ENCODE measurements around the gene BTG1.
A peak's percentile ranks its signal among the peaks of the same experiment; 100 is the strongest.
"Not testable (repeated sequence)": the region's sequence is repeated elsewhere in the genome, so short reads cannot be mapped to it uniquely, and the experiment has no call there.

The BTG1 gene

DNA sequence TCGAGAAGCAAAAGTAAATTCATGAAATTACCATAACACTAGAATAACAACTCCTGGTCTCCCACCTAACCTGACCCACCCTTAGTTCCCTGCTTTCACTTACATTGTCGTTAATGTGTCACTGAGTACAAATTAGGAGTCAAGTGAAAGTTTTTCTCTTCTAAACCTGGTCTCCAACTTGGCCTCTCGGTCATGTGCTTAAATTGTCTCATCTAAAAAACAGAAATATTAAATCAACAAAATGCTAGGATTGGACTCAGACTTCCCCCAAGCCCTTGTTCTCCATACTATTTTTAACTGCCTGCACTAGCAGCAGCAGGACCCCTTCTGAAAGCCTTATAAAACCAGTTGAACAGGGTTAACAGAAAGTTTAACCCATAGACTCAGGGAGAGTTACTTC lies 1.8 kb upstream of the BTG1 start:
- DNase-seq = no peak

DNA sequence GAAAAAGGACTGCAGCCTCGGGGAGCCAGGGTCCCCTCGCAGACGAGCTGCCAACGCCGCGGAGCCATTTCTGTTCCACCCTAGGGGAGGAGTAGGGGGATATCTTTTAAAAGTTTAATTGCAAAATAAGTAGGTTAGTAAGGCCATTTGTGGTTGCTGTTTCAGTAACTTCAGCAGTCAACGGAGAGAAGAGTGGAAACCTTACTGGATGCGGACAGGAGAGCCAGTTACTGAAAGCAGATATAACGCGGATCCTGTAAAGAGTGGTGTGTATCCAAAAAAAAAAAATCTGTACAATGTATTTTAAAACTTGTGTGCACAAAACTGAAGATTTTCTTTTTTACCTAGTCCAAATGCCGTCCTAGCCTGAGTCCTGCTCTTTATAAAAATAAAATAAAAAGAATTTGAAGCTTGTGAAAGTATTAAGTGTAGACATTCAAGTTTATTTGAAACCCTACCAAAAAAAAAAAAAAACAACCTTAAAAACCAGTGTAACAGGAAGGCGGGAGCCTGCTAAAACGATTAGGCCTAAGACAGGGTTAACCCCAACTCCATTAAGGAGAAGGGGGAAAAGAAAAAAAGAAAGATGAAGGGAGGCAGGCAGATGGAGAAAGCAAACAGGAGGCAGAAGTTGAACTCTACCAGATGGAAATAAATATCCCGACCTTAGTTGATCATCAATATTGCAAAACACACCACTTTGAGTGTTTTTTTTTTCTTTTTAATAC lies 1.0 kb upstream of the BTG1 start:
- no peak for DNase-seq

DNA sequence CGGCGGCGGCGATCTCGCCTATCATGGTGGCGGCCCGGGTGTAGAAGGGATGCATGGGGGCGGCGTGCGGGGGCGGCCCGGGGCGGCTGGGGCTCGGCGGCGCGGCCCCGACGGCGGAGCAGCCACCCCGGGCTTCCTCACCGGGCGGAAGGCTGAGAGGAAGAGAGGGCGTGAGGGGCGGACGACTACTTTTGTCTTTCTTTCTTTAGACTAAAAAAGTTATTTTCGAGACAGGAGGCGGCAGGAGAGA lies 240 bp downstream of the BTG1 start:
- no peak for DNase-seq

DNA sequence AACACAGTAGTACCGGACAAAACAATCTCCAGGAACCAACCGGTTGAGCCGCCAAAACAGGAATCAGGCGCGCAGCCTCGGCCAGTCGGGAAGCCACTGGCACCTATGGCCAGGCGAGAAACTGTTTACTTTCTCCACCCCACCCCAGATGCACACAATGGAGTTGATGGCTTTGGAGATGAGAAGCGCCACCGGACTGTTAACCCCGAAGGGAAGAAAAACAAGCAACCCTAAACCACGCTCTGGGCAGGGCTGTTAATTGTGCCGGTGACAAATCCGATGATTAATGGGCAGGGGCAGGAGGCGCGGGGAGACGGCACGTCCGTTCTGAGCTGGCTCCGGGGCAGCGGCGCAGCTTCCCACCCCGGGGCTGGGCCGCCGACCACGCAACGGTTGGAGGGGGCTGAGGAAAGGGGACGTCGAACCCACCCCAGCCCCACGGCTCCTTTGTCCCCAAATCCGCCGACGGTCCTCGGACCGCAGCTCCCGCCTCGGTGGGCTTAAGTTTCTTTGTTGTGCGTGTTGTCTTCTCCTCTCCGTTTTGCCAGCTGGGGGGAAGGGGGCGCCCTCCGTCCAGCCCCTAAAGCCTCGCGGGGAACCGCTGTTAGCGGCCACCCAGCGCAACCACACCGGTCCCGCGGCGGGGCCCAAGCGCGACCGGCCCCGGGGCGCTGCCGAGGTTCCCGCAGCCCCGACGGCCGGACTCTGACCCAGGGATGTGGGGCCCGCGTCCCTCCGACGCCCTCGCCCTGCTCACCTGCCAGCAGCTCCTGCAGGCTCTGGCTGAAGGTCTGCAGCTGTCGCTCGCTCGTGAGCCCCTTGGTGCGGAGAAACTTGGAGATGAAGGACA lies 790 bp downstream of the BTG1 start:
- DNase-seq = peak; percentile 67

DNA sequence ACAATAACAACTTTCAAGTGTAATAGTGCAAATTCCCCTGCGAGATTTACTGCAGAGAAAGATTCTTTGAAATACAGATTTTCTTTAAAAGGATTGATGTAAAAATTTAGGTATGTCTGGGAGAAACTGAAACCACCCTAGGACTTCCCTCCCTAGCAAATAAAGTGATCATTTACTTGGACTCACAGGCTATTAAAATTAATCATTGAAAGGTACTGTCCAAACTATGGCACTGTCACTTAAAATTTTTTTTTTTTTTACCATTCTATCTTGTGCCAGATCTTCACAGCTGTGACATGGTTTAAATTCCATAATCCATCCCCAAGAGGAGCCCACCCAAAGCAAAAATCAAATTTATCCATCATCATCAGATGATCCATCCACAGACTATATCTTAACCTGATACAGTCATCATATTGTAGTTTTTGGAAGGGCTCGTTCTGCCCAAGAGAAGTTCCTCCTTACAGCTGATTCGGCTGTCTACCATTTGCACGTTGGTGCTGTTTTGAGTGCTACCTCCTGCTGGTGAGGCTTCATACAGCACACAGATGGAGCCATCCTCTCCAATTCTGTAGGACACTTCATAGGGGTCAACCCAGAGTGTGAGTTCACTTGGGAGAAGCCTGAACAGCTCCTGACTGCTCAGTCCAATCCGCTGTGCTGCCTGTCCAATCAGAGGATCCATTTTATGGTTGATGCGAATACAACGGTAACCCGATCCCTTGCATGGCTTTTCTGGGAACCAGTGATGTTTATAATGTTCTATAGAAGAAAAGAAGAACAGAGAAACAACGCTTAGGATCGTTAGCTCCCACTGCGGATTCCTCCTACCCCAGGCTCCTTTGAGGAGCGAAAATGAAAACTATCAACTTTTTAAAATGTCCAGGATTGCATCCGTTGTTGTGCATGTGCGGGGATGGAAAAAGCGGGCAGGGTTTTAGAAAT lies 1.7 kb downstream of the BTG1 start:
- peak; percentile 88 for DNase-seq

DNA sequence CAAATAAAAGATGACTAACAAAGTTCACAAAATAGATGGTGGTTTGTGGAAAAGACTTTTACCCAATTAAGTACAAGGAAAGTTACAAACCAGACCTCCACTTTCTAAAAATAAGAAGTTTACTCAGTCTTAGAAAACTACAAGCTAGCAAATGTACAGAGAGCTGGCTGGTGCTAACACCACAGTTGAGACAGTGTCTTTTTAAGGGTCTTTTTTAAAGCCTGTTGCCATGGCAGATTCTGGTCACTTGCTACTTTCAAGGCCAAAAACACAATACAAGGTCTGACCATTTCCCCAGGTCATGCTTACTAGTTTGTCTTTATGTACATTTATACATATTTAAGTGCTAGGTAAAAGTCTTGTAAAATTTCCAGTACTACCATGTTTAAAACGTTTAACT lies 2.4 kb downstream of the BTG1 start:
- peak; percentile 49 for DNase-seq

DNA sequence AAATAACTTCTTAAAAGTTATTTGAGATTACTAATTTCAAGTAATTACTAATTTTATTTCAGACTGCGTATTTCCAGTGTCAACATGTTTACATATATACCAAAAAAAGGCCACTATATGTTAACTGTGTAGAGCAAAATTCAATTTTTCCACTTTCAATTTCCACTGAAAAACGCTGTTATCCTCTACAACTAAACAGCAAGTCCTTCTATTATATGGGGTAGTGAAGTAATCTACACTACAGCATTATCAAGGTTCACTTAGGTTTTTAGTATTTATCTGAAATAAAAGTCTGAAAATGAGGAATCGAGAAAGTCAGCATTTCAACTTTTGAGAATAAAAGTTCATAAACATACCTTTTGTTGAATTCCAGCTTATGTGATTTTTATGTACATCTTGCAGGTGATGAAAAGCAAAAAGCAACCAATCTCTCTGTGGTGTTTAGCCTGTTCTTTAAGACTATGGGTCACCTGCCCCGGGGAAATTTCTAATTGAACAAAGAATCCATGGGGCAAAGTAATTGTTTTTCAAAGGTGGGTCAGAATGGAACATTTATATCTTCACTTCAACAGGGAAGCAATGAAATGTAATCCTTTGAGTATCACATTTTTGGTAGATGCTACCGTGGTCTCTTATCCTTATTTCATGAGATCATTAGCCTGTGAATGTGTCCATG lies 3.3 kb downstream of the BTG1 start:
- DNase-seq = peak; percentile 49

DNA sequence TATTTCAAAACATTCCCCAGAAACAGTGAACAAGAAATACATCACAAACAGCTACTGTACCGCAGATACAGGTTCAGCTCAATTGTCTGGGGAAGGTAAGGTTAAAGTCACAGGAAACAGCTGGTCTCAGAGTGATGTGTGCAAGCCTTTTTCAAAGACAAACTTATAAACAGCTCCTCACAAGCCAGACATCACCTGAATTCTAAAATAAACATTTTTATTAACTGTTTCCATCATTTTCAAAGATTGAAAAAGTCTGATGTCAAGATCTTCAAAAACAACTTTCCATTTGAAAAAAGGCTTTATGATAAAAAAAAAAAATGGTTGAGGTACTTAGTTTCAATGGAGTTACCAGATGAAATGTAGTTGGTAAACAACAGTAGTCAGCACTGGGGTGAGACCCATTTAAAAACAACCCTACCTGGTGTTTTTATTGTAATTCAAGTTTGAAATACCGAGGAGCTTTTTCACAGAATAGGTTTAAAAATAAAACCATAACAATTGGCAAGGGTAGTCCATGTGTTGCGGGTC lies 4.0 kb downstream of the BTG1 start:
- DNase-seq = peak; percentile 73

DNA sequence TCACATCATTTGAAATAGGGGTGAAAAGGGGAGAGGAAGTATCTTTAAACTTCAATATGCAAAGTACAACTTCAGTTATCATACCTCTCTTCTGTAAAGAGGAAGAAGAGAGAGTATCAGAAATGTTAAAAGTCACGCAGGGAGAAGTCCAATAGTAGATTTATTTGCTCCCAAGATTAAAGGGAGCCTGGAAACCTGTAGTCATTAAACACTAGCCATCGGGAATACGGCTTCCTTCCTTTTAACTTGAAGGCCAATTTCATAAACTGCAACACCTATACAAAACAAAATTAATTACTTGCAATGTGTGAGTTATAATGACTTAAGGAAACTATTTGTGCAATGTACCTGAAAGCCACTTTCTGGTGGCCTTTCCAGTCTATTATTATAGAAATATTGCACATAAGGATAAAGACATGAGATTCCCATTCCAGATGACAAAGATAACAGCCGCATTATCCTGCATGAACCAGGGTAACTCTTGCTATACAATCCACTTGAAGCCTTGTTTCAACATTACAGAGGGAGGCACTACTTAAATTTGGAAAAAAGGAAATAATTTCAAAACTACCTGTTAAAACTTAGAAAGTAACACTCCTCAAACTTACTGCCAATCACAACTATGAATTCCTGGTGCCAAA lies 4.6 kb downstream of the BTG1 start:
- no peak for DNase-seq

DNA sequence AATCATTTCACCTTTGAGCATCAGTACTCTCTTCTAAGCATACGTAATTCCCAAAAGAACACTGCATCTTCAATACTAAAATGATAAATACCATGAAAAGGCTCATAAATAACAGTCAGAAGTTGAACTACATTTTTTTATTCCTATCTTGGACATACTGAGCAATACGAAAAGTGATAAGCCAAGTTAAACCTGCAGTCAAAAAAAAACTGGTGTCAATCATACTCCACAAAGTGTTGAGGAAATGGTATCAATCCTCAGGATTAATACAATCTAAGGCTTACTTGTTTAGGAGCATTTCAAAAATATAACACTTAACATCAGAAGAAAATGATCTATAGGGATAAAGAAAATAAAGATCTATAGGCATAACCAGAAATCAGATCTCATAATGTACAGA lies 5.5 kb downstream of the BTG1 start:
- DNase-seq = no peak

DNA sequence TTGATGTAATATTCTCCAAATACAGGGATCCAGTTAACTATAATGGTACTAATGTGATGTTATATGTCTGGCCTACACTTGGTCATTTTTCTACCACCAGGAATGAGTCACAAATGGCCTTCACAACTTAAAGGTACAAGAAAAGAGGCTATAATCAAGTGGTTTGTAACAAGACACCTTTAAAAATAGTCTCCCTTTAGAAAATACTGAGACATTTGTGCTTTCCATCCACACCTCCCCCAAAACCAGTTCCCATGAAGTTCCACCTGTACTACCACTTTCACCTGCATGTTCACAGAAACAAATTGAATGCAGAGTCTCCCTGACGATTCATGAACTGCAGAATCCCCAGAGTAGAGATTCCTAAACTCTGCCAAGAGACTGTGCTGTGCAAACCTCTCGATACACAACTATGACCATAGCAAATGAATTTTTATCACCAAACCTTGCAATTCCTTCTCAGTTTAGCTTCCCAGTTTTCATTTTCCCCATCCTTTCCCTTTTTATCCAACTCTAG lies 6.0 kb downstream of the BTG1 start:
- peak; percentile 43 for DNase-seq

DNA sequence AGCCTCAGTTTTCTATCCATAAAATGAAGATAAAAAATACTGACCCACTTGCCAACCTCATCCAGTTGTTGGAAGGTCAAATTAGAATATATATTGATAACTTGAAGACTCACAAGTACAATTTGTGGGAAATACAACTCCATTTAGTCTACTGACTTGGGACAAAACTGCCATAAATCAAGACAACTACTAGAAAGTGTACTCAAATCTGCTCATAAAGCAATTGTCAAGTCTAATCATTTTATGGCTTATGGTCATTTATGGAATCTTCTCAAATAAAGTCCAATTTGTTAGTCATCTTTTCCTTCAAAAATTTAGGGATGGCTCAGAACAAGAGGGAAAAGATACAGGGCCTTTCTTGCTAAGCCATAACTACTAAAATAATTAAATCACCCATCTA lies 7.0 kb downstream of the BTG1 start:
- DNase-seq = no peak

DNA sequence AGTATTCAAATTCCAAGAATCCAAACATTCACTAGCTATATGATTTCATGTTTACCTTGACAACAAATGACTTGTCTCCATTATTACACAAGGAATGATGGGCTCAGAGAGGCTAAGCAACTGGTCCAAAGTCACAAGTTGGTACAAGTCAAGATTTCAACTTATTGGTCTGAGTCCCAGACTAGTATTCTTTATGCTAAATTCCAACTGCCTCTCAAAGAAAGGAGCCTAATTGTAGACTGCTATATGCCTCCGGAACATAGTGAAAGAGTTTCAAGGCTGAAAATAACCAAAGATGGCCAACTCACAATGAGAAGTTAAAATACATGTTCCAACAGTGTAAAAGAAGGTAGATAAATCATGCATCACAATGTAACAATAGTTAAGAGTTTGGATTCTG lies 7.5 kb downstream of the BTG1 start:
- DNase-seq = no peak

DNA sequence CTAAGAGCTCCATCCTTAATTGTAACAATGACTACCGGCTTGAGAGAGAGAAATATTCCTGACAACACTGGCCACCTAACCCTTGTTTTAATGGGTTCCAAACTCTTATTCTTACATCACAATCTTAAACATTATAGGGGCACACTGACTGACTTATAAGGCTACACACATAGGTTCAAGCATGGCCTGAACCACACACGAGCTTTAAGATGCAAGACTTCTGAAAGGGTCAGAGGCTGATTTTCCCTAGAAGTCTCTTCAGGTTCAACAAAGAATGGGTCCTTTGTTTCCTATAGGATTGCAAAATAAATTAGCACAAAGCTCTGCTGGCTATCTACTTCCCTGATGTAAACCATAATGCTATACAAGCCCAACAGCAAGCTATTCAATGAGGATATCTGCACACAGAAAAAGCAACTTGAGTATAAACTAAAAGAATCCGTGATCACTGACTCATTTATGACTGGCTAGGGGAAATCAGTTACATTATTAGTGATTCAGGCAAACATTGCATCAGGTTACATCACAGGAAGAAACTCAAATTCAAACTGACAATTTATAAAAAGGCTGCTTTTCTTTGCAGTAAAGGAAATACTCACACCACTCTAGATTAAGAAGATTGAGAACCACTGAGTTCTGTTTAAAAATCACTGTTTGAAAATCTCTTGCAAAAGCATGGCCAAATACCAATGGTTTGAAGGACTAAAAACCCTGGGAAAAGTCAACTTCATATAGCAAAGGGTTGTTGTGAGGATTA lies 8.5 kb downstream of the BTG1 start:
- peak; percentile 41 for DNase-seq

DNA sequence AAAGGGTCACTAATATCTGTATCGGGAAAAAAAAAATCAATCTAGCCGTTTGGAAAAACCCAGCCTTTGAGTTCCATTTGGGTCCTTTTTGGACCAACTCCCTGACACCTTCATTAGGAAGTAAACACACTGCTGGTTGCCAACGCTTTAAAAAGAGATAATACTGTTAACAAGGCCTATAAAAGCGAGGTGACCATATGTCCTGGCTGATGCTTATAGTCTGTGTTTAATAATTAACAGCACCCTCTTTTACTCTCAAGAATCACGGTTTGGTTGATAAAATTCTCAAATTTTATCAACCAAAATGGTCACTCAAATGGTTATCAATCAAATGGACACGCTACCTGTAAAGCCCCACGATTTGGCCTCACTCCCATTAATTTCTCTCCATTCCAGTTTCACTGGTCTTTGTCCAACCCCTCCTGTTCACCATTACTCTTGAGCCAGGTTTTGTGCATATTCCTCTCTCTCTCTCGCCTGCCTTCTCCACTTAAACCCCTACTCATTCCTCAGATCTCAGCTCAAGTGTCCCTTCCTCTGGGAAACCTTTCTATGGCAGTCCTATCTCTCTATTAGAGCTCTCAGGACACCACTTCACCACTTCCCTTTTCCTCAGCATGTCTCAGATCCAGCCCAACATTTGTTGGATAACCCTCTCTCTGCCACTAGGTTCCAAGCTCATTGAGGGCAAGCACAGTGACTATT lies 9.5 kb downstream of the BTG1 start:
- DNase-seq = no peak

DNA sequence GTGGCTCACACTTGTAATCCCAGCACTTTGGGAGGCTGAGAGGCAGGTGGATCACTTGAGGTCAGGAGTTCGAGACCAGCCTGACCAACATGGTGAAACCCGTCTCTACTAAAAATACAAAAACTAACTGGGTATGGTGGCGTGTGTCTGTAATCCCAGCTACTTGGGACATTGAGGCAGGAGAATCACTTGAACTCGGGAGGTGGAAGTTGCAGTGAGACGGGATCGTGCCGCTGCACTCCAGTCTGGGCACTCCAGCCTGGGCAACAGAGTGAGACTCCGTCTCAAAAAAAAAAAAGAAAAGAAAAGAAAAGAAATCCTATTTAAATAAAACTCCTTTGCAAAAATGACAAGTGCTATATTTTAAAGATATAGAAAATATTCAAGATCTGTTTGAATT lies 10.1 kb downstream of the BTG1 start:
- DNase-seq = not testable (repeated sequence)

DNA sequence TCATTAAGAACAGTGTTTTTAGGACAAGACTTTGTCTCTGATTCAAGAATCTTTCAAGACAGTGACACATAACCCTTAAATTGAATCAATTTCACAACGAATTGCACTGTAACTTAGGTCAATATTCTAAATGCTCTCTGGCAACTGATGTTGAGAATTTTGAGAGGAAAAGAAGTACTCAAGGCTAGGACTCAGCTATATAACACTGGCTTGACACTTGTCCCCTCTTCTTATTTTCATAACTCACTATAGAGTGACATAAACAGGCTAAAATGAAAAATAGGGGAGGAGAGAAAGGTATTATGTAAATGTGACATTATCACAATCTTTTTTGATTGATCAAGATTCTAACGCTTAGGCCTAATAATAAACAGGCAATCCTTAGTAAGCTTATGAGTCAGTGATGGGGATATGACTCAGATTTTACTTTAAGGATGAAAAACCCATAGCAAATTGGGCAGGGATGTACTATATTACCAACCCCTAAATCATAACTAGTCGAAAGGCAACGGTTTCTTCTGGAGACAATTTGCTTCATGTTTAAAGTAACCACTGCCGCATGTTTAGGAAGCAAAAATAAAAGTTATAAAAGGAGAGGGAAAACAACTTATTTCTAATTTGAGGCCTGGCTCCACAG lies 10.9 kb downstream of the BTG1 start:
- DNase-seq = peak; percentile 48

DNA sequence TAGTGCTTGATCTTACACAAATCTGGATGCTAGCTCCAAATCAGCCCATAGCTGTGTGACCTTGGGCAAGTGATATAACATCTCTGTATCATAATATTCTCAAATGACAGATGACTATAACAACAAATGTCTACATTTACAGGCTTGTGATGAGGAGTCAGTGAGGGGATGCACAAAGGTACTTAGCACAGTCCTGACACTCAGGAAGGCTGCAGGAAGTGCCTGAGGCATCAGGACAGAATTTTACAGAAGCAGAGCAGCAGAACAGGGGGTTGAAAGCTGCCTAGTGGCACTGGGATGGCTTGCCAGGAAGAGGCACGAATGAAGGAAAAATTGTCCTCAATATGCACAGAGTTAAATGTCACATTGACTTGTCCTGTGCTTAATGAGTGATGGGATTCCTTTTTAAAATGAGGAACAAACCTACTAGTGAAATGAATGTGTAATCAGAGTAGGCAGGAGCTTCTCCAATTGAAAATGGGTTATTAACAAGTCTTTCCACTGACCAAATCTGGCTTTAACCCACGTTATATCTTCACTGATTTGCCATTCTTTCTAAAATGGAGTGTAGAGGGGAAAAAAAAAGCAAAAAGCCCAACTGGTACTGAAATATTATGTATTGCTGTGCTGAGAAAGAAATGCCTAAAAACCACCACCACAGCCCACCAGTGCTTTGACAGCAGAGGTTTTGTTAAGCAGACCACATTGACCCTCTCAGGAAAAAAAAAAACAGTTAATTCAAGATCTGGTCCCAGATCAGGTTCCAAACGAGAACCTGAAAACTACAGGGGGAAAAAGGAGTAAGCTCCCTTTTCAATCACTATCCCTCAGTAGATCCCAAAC lies 11.6 kb downstream of the BTG1 start:
- no peak for DNase-seq

DNA sequence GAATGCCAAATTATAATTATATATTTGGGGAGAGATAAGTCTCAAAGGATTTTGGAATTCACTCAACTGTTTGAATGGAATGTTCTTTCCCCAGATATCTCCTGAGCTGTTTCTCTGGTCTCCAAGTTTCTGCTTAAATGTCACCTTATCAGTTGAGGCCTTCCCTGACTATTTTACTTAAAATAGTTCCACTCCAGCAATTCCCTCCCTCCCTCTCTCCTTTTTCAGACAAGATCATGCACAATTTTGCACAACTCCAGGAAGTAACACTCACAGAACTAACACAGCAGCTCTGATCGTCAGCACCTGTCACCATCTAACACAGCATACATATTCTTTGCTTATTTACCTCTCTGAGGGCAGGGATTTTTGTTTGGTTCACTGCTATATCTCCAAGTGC lies 12.5 kb downstream of the BTG1 start:
- DNase-seq = no peak
